ENCODE data around the gene LGALS9.
"Not testable (repeated sequence)": the region's sequence is repeated elsewhere in the genome, so short reads cannot be mapped to it uniquely, and the experiment has no call there.

The LGALS9 gene

DNA sequence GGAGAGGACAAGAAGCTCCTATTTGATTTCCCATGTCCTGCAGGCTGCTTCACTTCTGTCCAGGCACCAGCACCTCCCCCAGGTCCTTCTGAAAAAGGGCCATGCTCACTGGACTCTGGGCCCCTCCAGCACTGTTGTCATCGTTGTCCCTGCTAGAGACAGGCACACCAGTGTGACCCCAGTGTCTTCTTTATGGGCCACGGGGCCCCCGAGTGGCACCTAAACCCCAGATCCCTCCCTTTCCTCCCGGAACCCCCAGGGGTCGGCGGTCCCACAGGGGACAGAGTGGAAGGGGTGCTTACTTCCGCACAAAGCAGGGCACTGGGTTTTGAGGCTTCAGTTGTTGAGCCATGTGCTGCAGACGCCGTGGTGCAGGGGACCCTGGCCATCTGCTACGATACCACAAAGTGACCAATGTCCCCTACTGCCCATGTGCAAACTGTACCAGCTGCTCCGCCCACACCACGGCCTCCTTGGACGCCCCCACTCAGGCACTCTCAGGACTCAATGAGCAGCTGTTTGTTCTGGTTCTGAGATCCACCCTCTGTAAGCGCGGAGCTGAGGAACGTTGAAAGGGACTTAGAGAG lies 24.6 kb downstream of the LGALS9 start:
- DNase-seq = not testable (repeated sequence)

DNA sequence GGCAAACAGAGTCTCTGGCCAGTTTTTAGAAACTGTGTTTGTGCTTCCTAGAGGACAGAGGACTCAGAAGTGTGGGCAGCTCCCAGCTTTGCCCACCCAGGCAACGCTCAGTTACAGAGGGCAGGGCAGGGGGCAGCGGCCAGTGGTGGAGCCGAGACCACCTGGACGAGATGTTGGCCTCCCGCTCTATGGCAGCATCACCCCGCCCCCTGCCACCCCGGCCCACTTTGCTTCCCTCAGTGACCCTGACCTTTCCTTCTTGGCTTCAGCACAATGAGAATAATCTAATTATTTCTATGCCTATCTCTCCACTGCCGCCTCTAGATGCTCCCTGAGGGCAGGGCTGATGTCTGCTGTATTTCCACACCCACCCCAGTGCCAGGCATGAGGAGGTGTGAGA lies 25.6 kb downstream of the LGALS9 start:
- not testable (repeated sequence) for DNase-seq

- no peak for DNase-seq
These were observed 26.6 kb downstream of the LGALS9 start for GRCh38 chr17:27657620-27658019.

DNA sequence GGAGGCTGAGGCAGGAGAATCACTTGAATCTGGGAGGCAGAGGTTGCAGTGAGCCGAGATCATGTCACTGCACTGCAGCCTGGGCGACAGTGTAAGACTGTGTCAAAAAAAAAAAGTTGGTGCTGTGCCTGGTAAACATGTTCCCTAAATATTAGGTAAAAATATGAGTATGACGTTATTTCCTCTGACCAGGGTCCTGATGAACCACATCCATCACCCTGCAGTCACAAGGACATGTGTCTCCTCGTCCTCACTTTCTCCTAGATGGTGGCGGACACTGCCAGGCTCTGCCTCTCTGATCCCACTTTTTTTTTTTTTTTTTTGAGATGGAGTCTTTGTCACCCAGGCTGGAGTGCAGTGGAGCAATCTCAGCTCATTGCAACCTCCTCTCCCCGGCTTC lies 28.7 kb downstream of the LGALS9 start:
- no peak for DNase-seq

DNA sequence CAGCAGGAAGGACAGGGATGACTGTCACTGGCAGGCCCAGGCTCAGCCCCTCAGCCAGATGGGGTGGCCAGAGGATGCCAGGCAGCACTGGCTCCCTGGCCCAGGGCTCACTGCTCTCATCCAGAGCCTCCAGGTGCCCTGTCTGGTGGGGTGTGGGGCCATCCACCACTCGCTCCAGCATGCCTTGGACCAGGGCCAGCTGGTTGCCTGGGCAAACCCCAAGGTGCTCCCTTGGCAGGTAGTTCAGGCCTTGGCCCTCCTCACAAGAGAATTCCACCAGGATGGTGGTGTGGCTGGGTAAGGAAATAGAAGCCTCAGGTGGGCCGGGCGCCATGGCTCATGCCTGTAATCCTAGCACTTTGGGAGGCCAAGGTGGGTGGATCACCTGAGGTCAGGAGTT lies 29.4 kb downstream of the LGALS9 start:
- DNase-seq = no peak

GRCh38 chr17:27663936-27664605 lies 33.1 kb downstream of the LGALS9 start:
- DNase-seq = no peak

GRCh38 chr17:27664606-27664965 lies 33.6 kb downstream of the LGALS9 start:
- DNase-seq = no peak

DNA sequence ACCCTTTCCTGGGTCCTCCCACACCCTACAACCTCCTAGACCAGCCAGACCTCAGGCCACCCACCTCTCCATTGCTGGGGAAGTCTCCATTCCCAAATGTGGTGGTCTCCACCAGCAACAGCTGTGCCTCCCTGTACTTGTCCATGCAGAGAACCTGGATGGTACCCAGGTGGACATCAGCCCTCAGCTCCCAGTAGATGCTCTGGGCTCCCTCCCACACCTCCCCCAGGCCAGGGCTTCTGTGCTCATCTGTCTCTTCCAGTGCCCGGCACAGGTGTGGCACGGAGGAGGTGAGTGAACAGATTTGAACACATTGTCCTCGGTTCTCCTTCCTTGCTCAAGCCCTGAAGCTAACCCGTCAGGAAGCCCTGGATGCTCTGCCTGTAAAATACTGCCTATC lies 34.6 kb downstream of the LGALS9 start:
- DNase-seq = no peak

GRCh38 chr17:27666270-27666669 lies 35.3 kb downstream of the LGALS9 start:
- not testable (repeated sequence) for DNase-seq

- no peak for DNase-seq
These were observed 36.0 kb downstream of the LGALS9 start for GRCh38 chr17:27666831-27667560.

DNA sequence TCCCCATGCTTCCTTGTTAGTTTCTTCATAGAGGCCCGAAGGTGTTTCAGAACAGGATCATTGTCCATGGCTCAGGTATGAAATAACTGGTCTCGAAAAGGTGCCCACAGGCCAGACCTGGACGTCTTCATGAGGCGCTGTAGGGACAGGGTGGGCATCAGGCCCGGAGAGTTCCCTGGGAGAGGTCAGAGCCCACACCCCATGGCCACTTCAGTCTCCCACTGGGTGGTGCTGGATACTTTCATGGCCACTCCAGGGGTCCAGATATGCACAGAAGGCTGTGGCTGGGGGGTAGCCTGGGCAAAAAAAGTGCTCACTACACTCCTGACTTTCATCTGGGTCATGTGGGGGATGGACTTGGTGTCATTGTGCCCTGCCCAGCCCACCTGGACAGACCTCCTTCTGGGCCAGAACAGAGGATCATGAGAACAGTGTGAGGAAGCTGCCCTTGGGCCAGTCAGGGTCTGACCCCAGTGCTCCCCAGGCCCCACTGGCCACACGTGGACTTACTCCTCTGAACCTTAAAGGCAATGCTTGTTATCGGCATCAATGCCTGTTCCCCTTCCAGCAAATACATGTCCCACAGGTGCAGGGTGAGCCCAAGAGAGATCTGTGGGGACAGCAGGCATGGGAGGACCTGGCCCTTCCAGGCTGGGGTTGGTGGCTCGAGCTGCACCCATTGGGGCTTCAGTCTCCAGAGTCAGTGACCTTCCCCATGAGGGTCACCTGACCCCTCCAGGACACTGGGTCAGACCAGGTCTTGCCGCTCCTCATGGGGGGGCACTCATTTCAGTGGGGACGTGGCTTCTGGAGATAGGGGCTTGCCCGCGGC lies 36.9 kb downstream of the LGALS9 start:
- no peak for DNase-seq

GRCh38 chr17:27668488-27668823 lies 37.5 kb downstream of the LGALS9 start:
- no peak for DNase-seq

- DNase-seq = no peak
These were observed 38.1 kb downstream of the LGALS9 start for GRCh38 chr17:27669136-27669535.

DNA sequence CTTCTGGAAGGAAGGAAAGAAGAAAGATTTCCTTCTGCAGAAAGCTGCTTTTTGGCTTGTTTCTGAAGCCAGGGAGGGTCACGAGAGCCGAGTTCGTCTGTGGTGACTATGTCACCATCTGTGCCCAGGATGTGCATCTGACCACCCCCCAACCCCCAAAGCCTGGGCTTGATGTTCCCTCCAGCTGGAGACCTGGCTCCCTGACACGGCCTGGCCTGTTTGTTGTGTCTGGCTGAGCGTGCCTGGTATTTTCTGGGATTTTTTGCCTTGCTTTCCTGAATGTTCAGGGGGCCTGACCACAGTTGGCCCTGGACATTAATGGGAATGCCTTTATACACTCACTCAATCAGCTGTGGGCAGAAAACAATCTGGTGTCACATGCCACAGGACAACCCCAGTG lies 38.9 kb downstream of the LGALS9 start:
- DNase-seq = no peak

- DNase-seq = no peak
These were observed 40.0 kb downstream of the LGALS9 start for GRCh38 chr17:27670791-27671590.

- no peak for DNase-seq
These were observed 40.6 kb downstream of the LGALS9 start for GRCh38 chr17:27671591-27671910.

DNA sequence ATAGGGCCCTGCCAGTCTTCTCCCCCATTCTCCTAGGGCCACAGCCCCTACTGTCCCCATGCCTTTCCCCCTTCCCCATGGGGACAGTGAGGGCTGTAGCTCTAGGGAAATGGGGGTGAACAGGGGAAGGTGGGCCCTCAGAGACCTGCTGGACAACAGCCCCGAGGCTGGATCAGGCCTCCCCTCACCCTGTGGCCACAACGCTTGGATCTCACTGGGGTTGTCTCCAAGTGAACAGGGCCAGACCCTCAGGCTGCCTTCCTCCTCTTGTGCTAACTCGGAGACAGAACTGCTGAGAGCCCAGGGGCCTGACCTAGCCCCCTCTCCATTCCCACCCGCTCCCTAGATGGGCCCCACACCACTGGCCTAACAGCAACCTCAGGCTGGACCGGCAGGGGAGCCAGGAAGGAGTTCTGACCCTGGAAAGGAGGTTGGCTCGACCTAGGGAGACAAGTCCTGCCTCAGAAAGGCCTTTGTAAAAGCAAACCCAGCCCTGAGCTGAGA lies 41.0 kb downstream of the LGALS9 start:
- DNase-seq = not testable (repeated sequence)

DNA sequence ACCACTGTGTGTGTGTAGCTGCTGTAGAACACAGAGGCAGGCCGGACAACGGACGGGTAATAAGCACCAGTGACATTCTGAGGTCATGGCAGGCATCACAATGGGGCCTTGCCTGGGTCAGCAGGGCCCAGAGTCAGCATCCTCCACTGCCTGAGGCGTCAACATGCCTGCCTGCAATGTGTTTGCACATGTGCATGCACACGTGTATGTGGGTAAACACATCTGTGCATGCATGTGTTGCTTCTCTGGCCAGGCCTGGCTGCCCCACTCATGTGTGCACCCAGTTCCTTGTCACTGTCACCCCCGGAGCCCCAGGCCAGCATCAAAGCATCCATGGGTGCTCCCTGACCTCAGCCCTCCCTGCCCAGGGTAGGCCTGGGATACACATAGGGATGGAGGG lies 43.3 kb downstream of the LGALS9 start:
- no peak for DNase-seq

- DNase-seq = no peak
These were observed 46.2 kb downstream of the LGALS9 start for GRCh38 chr17:27677191-27677590.

GRCh38 chr17:27686322-27686721 lies 55.3 kb downstream of the LGALS9 start:
- not testable (repeated sequence) for DNase-seq

DNA sequence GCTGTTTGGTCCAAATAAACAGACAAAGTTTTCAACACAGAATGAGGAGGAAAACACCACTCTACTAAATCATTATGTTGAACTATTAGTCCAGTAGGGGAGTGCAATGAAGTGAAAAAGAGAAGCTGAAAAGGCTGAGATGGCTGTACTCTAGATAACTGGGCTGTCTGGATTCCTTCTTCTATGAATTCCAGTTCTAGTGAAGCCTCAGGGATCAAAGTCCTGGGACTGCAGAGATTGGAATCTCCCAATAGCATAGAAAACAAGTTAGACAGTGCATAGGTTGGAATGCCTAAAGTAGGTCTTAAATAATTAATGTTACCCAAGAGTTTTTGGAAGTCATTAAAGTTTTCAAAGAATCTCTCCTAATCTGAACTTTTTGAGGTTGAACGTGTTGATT lies 59.9 kb downstream of the LGALS9 start:
- no peak for DNase-seq

DNA sequence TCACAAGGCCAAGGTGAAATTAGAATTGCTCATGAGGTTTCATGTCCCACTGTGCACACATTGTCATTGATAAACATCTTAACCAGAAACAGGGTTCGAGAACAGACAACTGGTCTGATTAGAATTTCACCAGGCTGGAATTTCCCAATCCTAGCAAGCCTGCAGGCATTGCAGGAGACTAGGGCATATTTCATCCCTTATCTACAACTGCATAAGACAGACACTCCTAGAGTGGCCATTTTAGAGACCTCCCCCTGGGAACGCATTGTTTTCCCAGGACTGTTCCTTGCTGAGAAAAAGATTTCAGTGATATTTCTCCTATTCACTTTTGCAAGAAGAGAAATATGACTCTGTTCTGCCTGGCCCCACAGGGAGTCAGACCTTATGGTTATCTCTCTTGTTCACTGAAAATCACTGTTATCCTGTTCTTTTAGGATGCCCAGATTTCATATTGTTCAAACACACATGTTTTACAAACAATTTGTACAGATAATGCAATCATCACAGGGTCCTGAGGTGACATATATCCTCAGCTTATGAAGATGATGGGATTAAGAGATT lies 64.3 kb downstream of the LGALS9 start:
- DNase-seq = not testable (repeated sequence)
